Activated CD4-positive, alpha-beta T cell treated with anti-CD3 and anti-CD28 coated beads, Interleukin-2, amount 10 ng/mL, durations not matched to agents 7 days and 5 days (primary cell): Measurements from ENCODE around the gene DNAJC1. TPM values are rescaled to one million over a fixed set of nuclear protein-coding genes. Genes with fewer than 3 reads are reported as not detected.
A peak's percentile ranks its signal among the peaks of the same experiment; 100 is the strongest.
"Not testable (repeated sequence)": the region's sequence is repeated elsewhere in the genome, so short reads cannot be mapped to it uniquely, and the experiment has no call there.

Experiments used
- CTCF ChIA-PET: fragments of 350-600 bp; sonication (Branson Sonifier 250); formaldehyde crosslinking; loops from one replicate; lab custom pipeline; 2021; ENCODE audit warnings: antibody characterized with exemption; lab: Charles Lee
- POLR2A ChIA-PET: fragments of 350-600 bp; sonication (Branson Sonifier 250); formaldehyde crosslinking; loops from one replicate; lab custom pipeline; 2021; ENCODE audit warnings: antibody characterized with exemption; lab: Charles Lee
- DNase-seq: peaks from one replicate; pipeline ENCODE4 v3.0.0-alpha.2; 2020
- H3K27ac Mint-ChIP-seq: one replicate; pipeline ENCODE4 v1.8.0; 2021; ENCODE audit warnings: mild to moderate bottlenecking, moderate library complexity, mixed read lengths
- H3K27me3 Mint-ChIP-seq: one replicate; pipeline ENCODE4 v1.8.0; 2021; ENCODE audit warnings: mixed read lengths
- H3K36me3 Mint-ChIP-seq: one replicate; pipeline ENCODE4 v1.8.0; 2021; ENCODE audit warnings: low read depth, mixed read lengths
- H3K4me1 Mint-ChIP-seq: one replicate; pipeline ENCODE4 v1.8.0; 2021; ENCODE audit warnings: mixed read lengths
- H3K4me3 Mint-ChIP-seq: one replicate; pipeline ENCODE4 v1.8.0; 2021; ENCODE audit warnings: mild to moderate bottlenecking, moderate library complexity, mixed read lengths
- H3K9me3 Mint-ChIP-seq: one replicate; pipeline ENCODE4 v1.8.0; 2021; ENCODE audit warnings: mixed read lengths
- total RNA-seq, 2 experiments: library from RNA; stranded (reverse); gene quantifications; one replicate each; pipeline ENCODE4 v1.2.3, GENCODE V29; 2021

DNAJC1 gene
- total RNA-seq, 2 experiments from 2014 or later: 24.4 to 28.6 TPM

GRCh38 chr10:21719502-21719901 lies 284.0 kb downstream of the DNAJC1 start:
- H3K4me3 Mint-ChIP-seq: no peak overlapping the region
- H3K36me3 Mint-ChIP-seq: peaks cover 23% of the 10 kb centered on the region
- H3K9me3 Mint-ChIP-seq: no peaks in the 10 kb centered on the region
- no peak for DNase-seq
- H3K27me3 Mint-ChIP-seq: no peaks in the 10 kb centered on the region
- H3K4me1 Mint-ChIP-seq: peaks cover 8% of the 10 kb centered on the region
- H3K27ac Mint-ChIP-seq: no peak overlapping the region
- CTCF ChIA-PET: interaction anchor here (1.7 kb wide), 1 partner anchor 13 kb away, joined by 6 read pairs; no protein-coding TSS in a partner anchor
- POLR2A ChIA-PET: interaction anchor here (0.7 kb wide), 1 partner anchor 23 kb away, joined by 4 read pairs; no protein-coding TSS in a partner anchor

GRCh38 chr10:21717437-21718054 lies 286.0 kb downstream of the DNAJC1 start:
- H3K4me3 Mint-ChIP-seq, H3K27ac Mint-ChIP-seq, H3K27me3 Mint-ChIP-seq, POLR2A ChIA-PET, CTCF ChIA-PET, H3K4me1 Mint-ChIP-seq, DNase-seq, H3K9me3 Mint-ChIP-seq: not testable (repeated sequence)
- peaks cover 32% of the 10 kb centered on the region for H3K36me3 Mint-ChIP-seq

- Mint-ChIP-seq H3K36me3 (peaks cover 37% of the 10 kb centered on the region), H3K27me3 (no peaks in the 10 kb centered on the region), H3K9me3 (no peaks in the 10 kb centered on the region), H3K4me3 (no peak overlapping the region), H3K4me1 (peaks cover 5% of the 10 kb centered on the region), H3K27ac (no peak overlapping the region)
- CTCF ChIA-PET: no interaction called here
- DNase-seq: no peak
- POLR2A ChIA-PET: no interaction called here
These were observed 287.9 kb downstream of the DNAJC1 start for GRCh38 chr10:21715531-21716195.

GRCh38 chr10:21712975-21713374 lies 290.6 kb downstream of the DNAJC1 start:
- no peaks in the 10 kb centered on the region for H3K9me3 Mint-ChIP-seq
- H3K4me3 Mint-ChIP-seq: no peak overlapping the region
- H3K27ac Mint-ChIP-seq: peak overlapping the region; percentile 4
- H3K36me3 Mint-ChIP-seq: peaks cover 45% of the 10 kb centered on the region
- CTCF ChIA-PET: interaction anchor here (1.7 kb wide), 1 partner anchor 12 kb away, joined by 6 read pairs; no protein-coding TSS in a partner anchor
- H3K27me3 Mint-ChIP-seq: no peaks in the 10 kb centered on the region
- POLR2A ChIA-PET: no interaction called here
- H3K4me1 Mint-ChIP-seq: peaks cover 11% of the 10 kb centered on the region
- no peak for DNase-seq

DNA sequence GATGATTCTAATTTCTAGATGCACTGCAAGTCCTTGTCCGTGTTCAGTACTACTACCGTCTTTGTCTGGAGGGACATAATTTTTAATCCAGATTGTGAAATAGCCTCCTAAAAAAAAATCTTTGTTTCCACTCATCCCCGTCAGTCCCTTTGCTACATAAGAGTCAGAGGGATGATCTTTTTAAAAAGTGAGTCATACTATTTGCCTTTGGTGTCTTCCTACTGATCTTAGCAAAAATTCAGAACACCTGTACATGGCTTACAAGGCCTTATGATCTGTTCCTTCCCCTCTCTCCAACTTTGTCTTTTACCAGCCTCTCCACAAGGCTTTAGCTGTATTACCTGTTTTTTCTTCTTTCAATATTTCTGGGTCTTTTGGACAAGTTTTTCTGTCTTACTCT lies 296.0 kb downstream of the DNAJC1 start:
- Mint-ChIP-seq H3K27me3 (no peaks in the 10 kb centered on the region), H3K9me3 (no peaks in the 10 kb centered on the region), H3K4me1 (peaks cover 44% of the 10 kb centered on the region), H3K36me3 (peaks cover 44% of the 10 kb centered on the region), H3K4me3 (no peak overlapping the region), H3K27ac (peak overlapping the region; percentile 15)
- ChIA-PET POLR2A (no interaction called here), CTCF (interaction anchor here (1.0 kb wide), 1 partner anchor 12 kb away, joined by 3 read pairs; no protein-coding TSS in a partner anchor)
- DNase-seq: no peak

Other genes starting within 250 kb of the DNAJC1 start
- gene EBLN1, start 214.3 kb upstream of the DNAJC1 start, total RNA-seq: not detected